Osteocyte (in vitro differentiated cells): ENCODE results near the gene SPG7. TPM values are rescaled to one million over a fixed set of nuclear protein-coding genes. Genes with fewer than 3 reads are reported as not detected.

Experiments used
- DNase-seq: peaks from one replicate; pipeline ENCODE4 v3.0.0; 2021; ENCODE audit warnings: mixed read lengths; ENCODE audit not compliant: unreplicated experiment; ENCODE audit errors: extremely low spot score
- H3K27ac Mint-ChIP-seq: one replicate; pipeline ENCODE4 v1.8.0; 2021; ENCODE audit warnings: mild to moderate bottlenecking, mixed read lengths; ENCODE audit not compliant: unreplicated experiment
- H3K27me3 Mint-ChIP-seq: one replicate; pipeline ENCODE4 v1.8.0; 2021; ENCODE audit warnings: mixed read lengths; ENCODE audit not compliant: unreplicated experiment
- H3K36me3 Mint-ChIP-seq: one replicate; pipeline ENCODE4 v1.8.0; 2021; ENCODE audit warnings: mixed read lengths; ENCODE audit not compliant: unreplicated experiment
- H3K4me1 Mint-ChIP-seq: one replicate; pipeline ENCODE4 v1.8.0; 2021; ENCODE audit warnings: mixed read lengths; ENCODE audit not compliant: unreplicated experiment
- H3K4me3 Mint-ChIP-seq: one replicate; pipeline ENCODE4 v1.8.0; 2021; ENCODE audit warnings: mild to moderate bottlenecking, moderate library complexity, mixed read lengths; ENCODE audit not compliant: unreplicated experiment
- H3K9me3 Mint-ChIP-seq: one replicate; pipeline ENCODE4 v1.8.0; 2021; ENCODE audit warnings: mixed read lengths; ENCODE audit not compliant: unreplicated experiment
- CTCF ChIP-seq: fragments of 200-600 bp; sonication (generic); IDR thresholded peaks from 2 replicates; pipeline ENCODE4 v1.5.0; 2021; ENCODE audit warnings: antibody characterized with exemption, mild to moderate bottlenecking, moderate library complexity
- total RNA-seq: library from RNA; stranded (reverse); gene quantifications from 2 replicates; pipeline ENCODE4 v1.2.1, GENCODE V29; 2021

Gene SPG7
- total RNA-seq, 1 donor from 2014 or later = 125 TPM

GRCh38 chr16:89552329-89552728 lies 44.1 kb downstream of the SPG7 start:
- no peak for DNase-seq
- no peak overlapping the region for H3K27ac Mint-ChIP-seq
- no peaks in the 10 kb centered on the region for H3K27me3 Mint-ChIP-seq
- no peak for TF ChIP-seq CTCF
- no peak overlapping the region for H3K4me3 Mint-ChIP-seq
- no peaks in the 10 kb centered on the region for H3K9me3 Mint-ChIP-seq
- peaks cover under 1% of the 10 kb centered on the region for H3K4me1 Mint-ChIP-seq
- H3K36me3 Mint-ChIP-seq = peaks cover 25% of the 10 kb centered on the region

GRCh38 chr16:89552913-89553312 lies 44.7 kb downstream of the SPG7 start:
- Mint-ChIP-seq H3K9me3 (no peaks in the 10 kb centered on the region), H3K36me3 (peaks cover 27% of the 10 kb centered on the region), H3K27ac (no peak overlapping the region), H3K27me3 (no peaks in the 10 kb centered on the region), H3K4me3 (no peak overlapping the region), H3K4me1 (peaks cover 4% of the 10 kb centered on the region)
- TF ChIP-seq CTCF = no peak
- no peak for DNase-seq

DNA sequence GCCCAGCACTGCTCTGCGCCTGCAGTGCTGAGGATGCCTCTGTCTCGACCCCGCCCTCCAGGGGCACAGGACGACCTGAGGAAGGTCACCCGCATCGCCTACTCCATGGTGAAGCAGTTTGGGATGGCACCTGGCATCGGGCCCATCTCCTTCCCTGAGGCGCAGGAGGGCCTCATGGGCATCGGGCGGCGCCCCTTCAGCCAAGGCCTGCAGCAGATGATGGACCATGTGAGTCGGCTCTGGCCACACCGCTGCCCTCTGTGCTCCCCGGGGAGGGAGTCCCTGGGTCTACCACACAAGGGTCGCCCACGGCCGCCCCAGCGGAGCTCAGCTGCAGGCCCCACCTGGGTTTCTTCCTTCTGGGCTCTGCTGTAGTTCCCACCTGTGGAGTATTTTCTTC lies 45.5 kb downstream of the SPG7 start:
- Mint-ChIP-seq H3K4me3 (no peak overlapping the region), H3K27me3 (no peaks in the 10 kb centered on the region), H3K4me1 (peaks cover 4% of the 10 kb centered on the region), H3K9me3 (no peaks in the 10 kb centered on the region), H3K36me3 (peaks cover 21% of the 10 kb centered on the region), H3K27ac (no peak overlapping the region)
- DNase-seq = no peak
- TF ChIP-seq CTCF = no peak

- no peak for TF ChIP-seq CTCF
- H3K27me3 Mint-ChIP-seq = no peaks in the 10 kb centered on the region
- H3K9me3 Mint-ChIP-seq = no peaks in the 10 kb centered on the region
- H3K36me3 Mint-ChIP-seq = peaks cover 21% of the 10 kb centered on the region
- no peak for DNase-seq
- no peak overlapping the region for H3K4me3 Mint-ChIP-seq
- peaks cover 9% of the 10 kb centered on the region for H3K4me1 Mint-ChIP-seq
- no peak overlapping the region for H3K27ac Mint-ChIP-seq
Measured at GRCh38 chr16:89554343-89554742, 46.1 kb downstream of the SPG7 start.

DNA sequence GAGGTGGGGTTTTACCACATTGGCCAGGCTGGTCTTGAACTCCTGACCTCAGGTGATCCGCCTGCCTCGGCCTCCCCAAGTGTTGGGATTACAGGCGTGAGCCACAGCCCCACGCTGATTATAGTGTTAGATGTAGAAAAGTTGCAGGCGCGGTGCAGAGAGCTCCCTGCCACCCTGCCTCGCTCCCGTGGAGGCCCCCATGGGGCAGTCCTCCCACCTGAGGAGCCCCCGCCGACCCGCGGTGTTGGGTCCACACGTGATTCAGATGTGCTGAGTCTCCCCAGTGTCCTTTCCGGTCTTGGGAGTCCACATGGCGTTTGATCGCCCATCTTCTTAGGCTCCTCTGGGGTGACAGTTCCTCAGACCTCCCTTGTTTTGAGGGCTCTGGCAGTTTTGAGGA lies 47.1 kb downstream of the SPG7 start:
- Mint-ChIP-seq H3K36me3 (peaks cover 18% of the 10 kb centered on the region), H3K9me3 (no peaks in the 10 kb centered on the region), H3K4me1 (peaks cover 18% of the 10 kb centered on the region), H3K27me3 (no peaks in the 10 kb centered on the region), H3K4me3 (no peak overlapping the region), H3K27ac (no peak overlapping the region)
- no peak for TF ChIP-seq CTCF
- no peak for DNase-seq
